GM19238 (cell line): ENCODE results near the gene MICU1.
"Not testable (repeated sequence)": the region's sequence is repeated elsewhere in the genome, so short reads cannot be mapped to it uniquely, and the experiment has no call there.

Experiments used
- DNase-seq: peaks from one replicate; pipeline ENCODE4 v3.0.0; 2011; ENCODE audit warnings: low spot score; ENCODE audit not compliant: insufficient read length

MICU1 gene

DNA sequence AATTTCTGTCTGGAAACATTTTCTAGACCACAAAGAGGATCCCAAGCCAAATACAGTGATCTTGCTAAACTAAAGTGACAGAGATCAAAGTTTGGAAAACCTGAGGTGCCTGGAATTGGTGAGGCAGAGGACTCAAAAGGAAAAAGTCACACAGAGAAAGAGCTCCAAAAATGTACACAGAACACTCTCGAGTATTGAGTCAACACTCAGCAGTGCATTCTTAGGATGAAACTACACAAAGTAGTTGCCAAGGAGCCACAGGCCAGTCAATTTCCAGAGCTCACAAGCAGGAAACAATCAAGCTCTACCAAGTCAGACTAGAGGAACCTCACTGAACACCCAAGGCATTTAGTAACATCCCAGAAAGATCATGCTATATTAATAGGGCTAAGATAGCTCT lies 61.3 kb downstream of the MICU1 start:
- DNase-seq: no peak

DNA sequence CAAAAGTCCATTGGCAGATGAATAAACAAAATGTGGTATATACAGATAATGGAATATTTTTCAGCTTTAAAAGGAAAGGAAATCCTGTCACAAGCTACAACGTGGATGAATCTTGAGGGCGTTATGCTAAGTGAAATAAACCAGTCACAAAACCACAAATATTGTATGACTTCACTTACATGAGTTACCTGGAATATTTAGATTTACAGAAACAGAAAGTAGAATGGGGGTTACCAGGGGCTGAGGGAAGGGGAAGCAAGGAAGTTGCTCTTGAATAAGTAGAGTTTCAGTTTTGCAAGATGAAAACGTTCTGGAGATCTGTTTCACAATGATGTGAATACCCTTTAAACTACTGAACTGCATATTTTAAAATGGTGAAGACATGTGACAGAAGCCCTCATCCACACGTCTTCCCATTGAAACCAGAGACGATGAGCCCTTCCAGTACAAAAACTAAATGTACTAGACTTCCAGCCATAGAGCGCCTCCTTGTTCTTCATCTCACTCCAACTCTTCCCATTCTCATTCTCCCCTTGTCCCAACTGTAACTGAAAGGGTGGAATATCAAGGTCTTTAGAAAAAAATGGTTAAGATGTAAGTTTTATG lies 62.4 kb downstream of the MICU1 start:
- no peak for DNase-seq

DNA sequence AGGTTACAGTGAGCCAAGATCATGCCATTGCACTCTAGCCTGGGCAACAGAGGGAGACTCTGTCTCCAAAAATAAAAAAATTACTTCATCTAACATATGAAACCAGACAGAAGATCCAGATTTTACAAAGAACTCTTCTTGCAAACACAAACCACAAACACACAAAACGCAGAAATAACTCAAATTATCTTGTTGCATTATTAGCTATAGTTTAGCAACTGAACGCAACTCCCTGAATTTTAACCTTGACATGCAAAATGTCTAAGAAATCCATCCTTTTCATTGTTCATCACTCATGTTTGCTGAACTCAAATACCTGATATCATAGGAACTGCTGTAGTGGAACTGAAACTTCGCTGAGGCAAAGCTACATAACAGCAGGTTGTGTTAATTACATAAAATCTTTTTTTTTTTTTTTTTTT lies 64.1 kb downstream of the MICU1 start:
- peak; percentile 16 for DNase-seq

DNA sequence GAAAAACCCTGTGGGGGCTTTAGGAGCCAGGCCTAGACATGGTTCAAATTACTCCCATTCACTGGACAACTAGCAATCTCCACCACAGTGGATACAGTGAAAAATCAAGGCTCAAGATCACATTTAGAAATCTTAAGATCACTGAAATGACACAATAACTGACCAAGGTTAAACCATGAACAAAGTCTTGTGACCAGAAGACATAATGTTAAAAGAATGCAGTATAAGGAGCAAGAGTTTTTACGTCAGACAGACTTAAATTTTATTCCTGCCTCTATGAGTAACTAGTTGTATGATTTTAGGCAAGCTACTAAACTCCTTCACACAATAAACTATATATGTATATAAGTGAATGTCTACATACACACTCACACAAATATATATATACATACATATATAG lies 68.5 kb downstream of the MICU1 start:
- no peak for DNase-seq

DNA sequence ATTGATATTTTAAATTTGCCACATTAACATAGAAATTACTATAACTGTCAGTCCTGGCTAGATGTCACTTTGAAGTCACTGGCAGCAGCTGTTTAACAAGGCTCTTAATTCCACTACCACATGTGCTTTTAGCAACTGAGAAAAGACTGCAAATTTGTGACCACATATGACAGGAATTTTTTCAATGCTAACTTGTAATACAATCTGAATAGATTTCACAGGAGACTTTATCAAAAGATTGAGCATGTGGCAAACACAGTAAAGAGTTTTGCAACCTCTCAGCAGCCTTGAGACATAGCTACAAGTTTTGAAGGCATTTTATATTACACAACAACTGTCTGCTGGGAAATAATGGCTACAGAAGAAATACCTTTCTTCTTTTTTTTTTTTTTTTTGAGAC lies 73.0 kb downstream of the MICU1 start:
- DNase-seq: no peak

DNA sequence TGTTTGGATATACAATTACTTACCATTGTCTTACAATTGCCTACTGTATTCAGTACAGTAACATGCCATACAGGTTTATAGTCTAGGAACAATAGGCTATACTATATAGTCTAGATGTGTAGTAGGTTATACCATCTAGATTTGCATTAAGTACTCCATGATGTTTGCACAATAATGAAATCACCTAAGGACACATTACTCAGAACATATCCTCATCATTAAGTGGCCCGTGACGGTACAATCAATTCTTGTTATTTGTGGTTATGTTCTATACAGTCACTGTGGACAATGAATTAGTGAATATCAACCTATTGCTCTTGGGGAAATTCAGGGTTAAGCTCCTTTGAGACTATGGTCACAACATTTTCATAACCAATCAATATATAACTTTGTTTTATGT lies 75.6 kb downstream of the MICU1 start:
- no peak for DNase-seq

DNA sequence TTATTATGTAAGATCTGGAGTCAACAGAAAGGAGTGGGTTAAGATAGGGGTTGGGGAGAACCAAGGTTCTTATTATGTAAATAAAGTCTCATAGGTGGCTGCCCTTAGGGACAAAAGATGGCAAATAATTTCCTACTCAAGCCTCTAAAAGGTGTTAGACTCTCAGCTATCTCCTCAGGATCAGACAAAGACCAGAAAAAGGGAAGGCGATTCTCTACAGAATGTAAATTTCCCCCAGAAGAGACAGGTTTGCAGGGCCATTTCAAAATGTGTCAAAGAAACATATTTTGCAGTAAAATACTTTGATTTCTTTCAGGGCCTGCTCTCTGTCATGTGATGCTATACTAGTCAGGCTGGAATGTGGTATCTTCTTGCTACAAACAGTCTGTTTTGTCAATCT lies 80.3 kb downstream of the MICU1 start:
- DNase-seq: no peak

DNA sequence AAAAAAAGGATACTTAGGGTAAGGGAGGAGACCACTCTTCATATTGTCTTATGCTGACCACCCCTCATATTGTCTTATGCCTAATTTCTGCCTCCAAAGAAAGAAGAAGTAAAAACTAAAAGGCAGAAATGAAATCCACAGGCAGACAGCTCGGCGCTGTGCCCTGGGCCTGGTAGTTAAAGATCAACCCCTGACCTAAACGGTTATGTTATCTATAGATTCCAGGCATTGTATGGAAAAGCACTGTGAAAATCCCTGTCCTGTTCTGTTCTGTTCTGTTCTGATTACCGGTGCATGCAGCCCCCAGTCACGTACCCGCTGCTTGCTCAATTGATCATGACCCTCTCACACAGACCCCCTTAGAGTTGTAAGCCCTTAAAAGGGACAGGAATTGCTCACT lies 82.0 kb downstream of the MICU1 start:
- not testable (repeated sequence) for DNase-seq

DNA sequence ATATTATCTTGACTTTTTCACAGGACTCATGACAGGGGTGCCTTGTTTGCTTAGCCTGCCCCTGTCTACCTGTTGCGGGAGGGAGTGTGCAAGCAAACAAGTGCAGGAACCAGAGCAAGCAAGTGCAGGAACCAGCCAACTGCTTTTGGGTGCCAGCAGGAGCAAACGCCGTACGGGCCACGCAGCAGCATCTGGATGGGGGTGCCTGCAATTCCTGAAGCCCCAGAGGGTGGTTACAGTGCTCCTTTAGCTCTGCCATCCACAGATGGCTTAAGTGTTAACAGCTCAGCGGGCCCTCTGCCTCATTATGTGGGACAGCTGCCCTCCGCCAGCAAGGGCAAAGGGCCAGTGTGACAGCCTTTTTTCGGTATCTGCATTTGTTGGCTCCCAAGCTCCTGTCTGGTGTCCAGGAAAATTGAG lies 83.5 kb downstream of the MICU1 start:
- no peak for DNase-seq

DNA sequence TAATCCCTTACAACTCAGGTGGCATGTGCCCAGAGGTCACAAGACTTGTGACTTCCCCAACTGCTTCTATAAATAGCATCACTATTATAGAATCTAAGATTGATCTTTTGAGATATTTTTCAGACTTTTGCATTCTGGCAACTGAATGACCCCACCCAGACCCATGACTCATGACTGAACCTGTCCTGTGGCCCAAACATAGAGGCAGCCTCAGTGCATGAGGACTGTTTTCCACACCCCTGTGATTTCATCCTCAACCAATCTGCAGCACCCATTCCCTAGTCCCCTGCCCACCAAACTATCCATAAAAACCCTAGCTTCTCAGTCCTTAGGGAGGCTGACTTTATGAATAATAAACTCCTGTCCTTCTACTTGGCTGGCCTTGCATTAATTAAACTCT lies 84.5 kb downstream of the MICU1 start:
- no peak for DNase-seq

DNA sequence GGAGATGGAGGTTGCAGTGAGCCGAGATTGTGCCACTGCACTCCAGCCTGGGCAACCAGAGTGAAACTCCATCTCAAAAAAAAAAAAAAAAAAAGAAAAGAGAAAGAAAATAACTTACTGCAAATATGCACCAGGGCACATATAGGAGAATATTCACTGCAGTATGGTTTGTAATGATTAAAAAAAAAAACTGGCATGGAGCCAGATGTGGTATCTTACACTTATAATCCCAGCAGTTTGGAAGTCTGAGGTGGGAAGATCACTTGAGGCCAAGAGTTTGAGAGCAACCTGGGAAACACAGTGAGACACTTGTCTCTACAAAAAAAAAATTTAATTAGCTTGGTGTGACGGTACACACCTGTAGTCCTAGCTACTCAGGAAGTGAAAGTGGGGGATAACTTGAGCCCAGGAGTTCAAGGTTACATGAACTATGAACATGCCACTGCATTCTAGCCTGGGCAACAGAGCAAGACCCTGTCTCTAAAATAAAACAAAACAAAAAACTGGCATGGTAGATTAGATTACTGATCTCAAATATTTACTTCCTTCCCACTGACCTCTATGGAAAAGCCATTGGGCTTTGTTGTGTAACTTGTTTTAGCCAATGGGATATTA lies 85.6 kb downstream of the MICU1 start:
- DNase-seq: no peak

DNA sequence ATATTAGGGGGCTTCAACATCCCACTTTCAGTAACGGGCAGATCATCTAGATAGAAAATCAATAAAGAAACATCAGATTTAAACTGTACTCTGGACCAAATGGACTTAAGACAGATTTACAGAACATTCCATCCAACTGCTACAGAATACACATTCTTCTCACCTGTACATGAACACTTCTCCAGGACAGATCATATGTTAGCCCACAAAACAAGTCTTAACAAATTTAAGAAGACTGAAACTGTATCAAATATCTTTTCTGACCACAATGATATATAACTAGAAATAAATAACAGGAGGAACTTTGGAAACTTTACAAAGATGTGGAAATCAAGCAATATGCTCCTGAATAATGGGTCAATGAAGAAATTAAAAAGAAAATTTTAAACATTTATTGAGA lies 86.7 kb downstream of the MICU1 start:
- DNase-seq: no peak

DNA sequence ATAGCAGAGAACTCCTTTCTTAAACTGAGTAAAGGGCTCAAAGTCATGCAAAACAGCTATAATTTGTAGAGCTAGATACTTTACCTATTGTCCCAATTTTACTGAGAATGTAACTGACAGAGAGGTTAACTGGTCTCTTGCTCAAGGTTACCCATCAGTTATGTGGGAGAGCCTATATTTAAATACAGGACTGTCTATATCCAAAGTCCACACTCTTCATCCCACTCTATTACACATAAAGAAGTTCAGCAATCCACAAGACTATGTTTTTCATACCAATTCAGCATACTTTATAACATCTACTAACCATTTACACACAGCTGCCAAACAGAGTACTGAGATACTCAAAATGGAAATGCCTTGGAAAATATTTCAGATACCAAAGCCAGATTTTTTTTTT lies 100.2 kb downstream of the MICU1 start:
- no peak for DNase-seq

DNA sequence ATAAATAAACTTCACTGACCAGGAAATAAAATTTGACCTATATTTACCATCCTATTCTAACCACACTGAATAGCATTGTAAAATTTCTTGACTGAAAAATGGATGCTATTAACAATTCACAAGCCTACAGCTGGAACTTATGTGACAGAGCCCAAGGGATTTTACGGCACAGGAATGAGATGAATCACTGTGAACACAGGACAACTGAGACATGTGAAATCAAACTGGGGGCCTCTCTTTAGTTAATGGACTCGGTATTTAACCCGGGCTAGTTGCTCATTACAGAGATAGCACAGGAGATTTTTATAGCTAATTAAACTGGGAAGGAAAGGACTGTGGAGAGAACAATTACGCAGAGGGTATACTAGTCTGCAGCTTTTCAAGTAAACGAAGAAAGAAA lies 100.6 kb downstream of the MICU1 start:
- no peak for DNase-seq

DNA sequence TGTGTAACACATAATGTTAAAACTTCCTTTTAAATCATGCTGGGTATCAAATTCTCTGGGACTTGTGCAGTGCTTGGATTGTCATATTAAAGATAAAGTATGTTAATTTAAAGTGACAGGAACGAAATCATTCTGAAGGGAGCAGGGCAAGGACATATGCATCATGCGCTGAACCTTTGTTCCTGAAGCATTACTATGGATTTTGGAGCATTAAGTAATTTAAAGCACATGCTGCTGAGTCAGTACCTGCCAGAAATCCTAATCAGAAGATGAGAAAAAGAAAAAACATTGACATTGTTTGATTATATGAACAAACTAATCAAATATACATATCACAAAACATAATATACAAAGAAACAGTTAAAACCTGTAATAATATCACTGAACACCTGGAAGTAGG lies 101.4 kb downstream of the MICU1 start:
- DNase-seq: no peak

DNA sequence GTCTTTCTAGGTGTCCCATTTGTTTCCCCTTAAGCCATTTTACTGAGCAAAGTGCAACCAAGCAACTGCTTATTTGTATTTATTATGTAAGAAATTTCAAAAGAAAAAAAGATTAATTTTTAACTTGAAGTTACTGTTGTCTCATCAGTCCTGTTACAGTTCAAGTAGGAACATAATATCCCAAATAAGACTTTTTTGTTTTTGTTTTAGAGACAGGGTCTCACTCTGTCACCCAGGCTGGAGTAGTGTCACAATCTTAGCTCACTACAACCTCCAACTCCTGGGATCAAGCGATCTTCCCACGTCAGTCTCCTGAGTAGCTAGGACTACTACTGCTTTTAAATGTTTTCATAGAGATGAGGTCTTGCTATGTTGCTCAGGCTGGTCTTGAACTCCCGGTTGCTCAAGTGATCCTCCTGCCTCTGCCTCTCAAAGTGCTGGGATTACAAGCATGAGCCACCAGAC lies 101.9 kb downstream of the MICU1 start:
- no peak for DNase-seq

DNA sequence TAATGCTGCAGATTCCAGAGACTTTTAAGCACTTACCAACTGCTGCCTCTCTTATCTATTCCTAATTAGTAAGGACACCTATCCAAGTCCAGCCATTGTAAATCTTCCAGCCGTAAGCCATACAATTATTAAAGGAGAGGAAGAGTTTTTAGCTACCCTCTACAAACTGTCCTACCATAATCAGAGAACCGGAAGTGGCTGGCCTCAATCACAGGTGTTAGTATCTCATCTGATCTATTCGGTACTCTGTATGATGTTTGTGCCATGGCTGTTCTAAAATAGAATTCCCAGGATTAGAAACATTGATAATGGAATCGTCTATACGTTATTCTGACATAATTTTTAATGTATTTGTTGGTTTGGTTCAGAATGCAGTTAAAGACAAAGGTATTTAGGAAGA lies 102.8 kb downstream of the MICU1 start:
- no peak for DNase-seq

DNA sequence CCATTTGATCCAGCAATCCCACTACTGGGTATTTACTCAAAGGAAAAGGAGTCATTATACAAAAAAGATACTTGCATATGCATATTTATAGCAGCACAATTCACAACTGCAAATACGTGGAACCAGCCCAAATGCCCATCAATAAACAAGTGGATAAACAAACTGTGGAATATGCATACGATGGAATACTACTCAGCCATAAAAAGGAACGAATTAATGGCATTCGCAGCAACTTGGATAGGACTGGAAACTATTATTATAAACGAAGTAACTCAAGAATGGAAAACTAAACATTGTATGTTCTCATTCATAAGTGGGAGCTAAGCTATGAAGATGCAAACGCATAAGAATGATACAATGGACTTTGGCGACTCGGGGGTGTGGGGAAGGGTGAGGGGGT lies 108.6 kb downstream of the MICU1 start:
- no peak for DNase-seq

DNA sequence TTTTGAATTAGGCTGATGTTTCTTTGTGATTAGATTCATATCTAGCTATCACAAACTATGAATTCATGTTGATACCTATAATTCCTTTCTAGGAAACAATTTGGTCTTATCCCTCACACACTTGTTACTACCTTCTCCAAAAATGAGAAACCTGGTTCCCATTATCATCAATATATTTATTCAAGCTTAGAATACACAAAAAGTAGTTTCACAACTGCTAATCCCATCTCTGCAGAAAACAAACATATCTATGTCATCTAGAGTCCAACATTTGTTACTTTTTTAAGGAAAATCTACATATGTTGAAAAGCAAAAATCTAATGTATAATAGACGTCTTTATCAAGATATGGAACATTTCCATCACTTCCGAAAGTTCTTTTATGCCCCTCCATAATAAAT lies 110.4 kb downstream of the MICU1 start:
- no peak for DNase-seq

DNA sequence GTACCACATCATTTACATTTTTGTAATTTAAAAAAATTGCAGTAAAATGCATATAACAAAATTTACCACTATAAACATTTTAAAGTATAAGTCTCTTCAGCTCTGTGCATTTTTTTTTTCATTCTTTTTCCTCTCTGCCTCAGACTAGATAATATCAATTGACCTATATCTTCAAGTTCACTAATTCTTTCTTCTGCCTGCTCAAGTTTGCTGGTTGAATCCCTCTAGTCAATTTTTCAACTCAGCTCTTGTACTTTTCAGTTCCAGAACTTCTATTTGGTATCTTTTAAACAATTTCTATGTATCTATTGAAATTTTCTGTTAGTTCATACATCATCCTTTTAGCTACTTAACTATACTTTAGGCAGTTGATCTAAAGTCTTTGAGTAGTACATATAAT lies 112.0 kb downstream of the MICU1 start:
- DNase-seq: no peak

DNA sequence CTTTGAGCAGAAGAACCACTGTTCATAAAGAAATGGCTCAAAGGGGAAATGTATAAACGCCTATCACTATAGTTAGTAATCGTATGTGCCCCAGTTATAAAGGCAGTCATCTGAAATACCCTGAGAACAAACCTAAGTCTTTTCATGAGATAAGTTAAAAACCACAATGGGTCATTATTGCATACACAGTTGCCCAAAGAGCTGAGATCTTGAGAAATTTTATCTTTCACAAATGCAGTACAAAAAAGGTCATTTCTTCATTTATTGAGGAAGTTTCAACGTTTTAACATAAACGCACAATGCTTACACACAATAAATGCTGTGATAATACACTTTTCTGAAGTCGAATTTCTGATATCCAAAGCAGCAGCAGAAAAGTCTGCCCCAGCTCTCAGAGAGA lies 114.4 kb downstream of the MICU1 start:
- no peak for DNase-seq

DNA sequence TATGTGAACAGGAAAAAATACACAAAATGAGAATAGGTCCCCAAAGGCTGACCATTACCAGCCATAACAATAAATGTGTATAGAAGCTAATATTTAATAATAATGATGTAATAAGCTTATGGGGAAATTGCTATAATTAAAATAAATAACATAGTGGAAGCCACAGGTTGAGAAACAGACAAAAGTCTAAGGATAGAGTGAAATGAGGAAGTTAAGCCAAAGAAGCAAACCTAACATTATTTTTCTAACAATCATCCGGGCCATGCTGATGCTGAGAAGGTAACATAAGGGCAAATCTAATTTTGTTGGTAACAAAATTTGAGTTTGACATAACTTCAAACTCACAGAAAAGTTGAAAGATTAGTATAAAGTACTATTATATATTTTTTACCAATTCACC lies 115.9 kb downstream of the MICU1 start:
- DNase-seq: no peak

DNA sequence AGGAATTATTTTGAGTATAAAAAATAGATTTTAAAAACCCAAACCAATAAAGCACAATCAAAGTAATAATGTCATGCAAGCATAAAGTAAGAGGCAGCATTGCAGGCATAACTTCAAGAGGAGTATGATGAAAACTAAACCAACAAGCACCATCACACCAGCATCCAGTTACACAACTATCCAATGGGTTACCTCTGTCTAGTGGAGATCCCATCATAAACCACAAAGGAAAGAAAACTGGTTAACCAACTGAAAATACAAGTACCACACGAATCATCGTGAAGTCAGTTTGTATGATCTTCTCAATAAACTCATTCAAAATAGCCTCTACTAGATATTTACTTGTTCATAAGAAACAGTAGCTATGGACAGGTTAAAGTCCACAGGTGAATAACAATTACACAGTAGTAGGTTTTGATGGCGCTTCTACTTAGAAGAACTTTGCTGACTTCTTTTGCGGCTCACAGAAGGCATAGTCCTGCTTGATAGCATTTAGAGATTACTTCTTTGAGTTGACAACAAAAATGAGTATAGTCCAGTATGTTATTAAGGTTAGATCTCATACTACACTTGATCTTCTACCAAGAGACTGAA lies 116.6 kb downstream of the MICU1 start:
- DNase-seq: no peak
